Measurements from ENCODE around the gene IL17B.

GRCh38 chr5:149423049-149423793 is 44.1 kb upstream of the IL17B start:
- TF ChIP-seq CTCF (IDR thresholded peaks at IDR 0.05), result no peak
- TF ChIP-seq POLR2A (IDR thresholded peaks at IDR 0.05), result no peak

All from heart left ventricle (tissue), 13 donors.